Activated CD4-positive, alpha-beta memory T cell treated with anti-CD3 and anti-CD28 coated beads for 36 hours (primary cell): ENCODE data around the gene GIN1. TPM values are rescaled to one million over a fixed set of nuclear protein-coding genes. Genes with fewer than 3 reads are reported as not detected.

ENCODE experiments used
- total RNA-seq, 2 experiments: library from RNA; stranded (reverse); gene quantifications; one replicate each; pipeline ENCODE4 v1.2.3, GENCODE V29; 2021

GIN1 gene
- total RNA-seq, 2 experiments from 2014 or later, result 9.7 to 10.7 TPM

Other genes starting within 250 kb of the GIN1 start
- 10 to 100 TPM; 40.6 to 44.4 TPM for gene PPIP5K2, start 163 bp upstream of the GIN1 start, total RNA-seq
- 1 to 10 TPM; 6.6 to 7.4 TPM for gene MACIR, start 138.6 kb upstream of the GIN1 start, total RNA-seq